ENCODE measurements around the gene SLC27A2.

GRCh38 chr15:50225938-50226337 lies 43.9 kb downstream of the SLC27A2 start:
- TF ChIP-seq BRCA1 (IDR thresholded peaks at IDR 0.05; ENCODE audit: low read depth, low read length) = no peak
- TF ChIP-seq CTCF (IDR thresholded peaks at IDR 0.05 in 2 of 3, conservative IDR thresholded peaks at IDR 0.05 in 1 of 3; ENCODE audit: control insufficient read depth in 2 of 3, extremely low read depth in 1 of 3, insufficient read depth in 1 of 3, low read depth in 3 of 3, low read length in 3 of 3) = no peak
- TF ChIP-seq REST (IDR thresholded peaks at IDR 0.05; ENCODE audit: low read depth, low read length) = no peak
- TF ChIP-seq GABPA (IDR thresholded peaks at IDR 0.05; ENCODE audit: low read depth) = no peak
- no peak for TF ChIP-seq EP300 (IDR thresholded peaks at IDR 0.05; ENCODE audit: borderline replicate concordance in 1 of 2, control insufficient read depth in 1 of 2, low read depth in 2 of 2, low read length in 2 of 2)
- no peak for TF ChIP-seq KDM1A (IDR thresholded peaks at IDR 0.05; ENCODE audit: borderline replicate concordance)
- TF ChIP-seq SIN3A (IDR thresholded peaks at IDR 0.05; ENCODE audit: low read depth, low read length) = no peak
- TF ChIP-seq SP1 (IDR thresholded peaks at IDR 0.05; ENCODE audit: low read depth, low read length) = no peak
- TF ChIP-seq SUZ12 (IDR thresholded peaks at IDR 0.05; ENCODE audit: unreplicated experiment) = no peak
- TF ChIP-seq IRF5 (IDR thresholded peaks at IDR 0.05; ENCODE audit: borderline replicate concordance) = no peak
- TF ChIP-seq NFYB (IDR thresholded peaks at IDR 0.05; ENCODE audit: insufficient read depth, low read depth, low read length) = no peak
- TF ChIP-seq MAX (IDR thresholded peaks at IDR 0.05; ENCODE audit: low read depth, low read length) = no peak
- no peak for TF ChIP-seq SUPT20H (IDR thresholded peaks at IDR 0.05; ENCODE audit: borderline replicate concordance, control insufficient read depth, low read depth, low read length)
- TF ChIP-seq POLR2A (IDR thresholded peaks at IDR 0.05; ENCODE audit: low read depth, low read length) = no peak

All from GM12878 (cell line).